MM.1S (cell line): Measurements from ENCODE around the gene RFPL4AL1.
"Not testable (repeated sequence)": the region's sequence is repeated elsewhere in the genome, so short reads cannot be mapped to it uniquely, and the experiment has no call there.

Experiments
- DNase-seq: peaks from one replicate; pipeline ENCODE4 v3.0.0-alpha.2; 2015
- H2AFZ ChIP-seq: fragments of 300-600 bp; sonication (generic); 2 replicates; pipeline ENCODE4 v1.6.0; 2016; ENCODE audit warnings: antibody characterized with exemption, low read length
- H3F3A ChIP-seq: fragments of 300-600 bp; sonication (generic); 2 replicates; pipeline ENCODE4 v1.6.1; 2016; ENCODE audit warnings: mild to moderate bottlenecking, antibody characterized with exemption, low read length, moderate library complexity, mixed read lengths; ENCODE audit not compliant: insufficient read depth
- H3K27ac ChIP-seq: fragments of 300-600 bp; sonication (generic); 2 replicates; pipeline ENCODE4 v1.5.1; 2016; ENCODE audit warnings: mild to moderate bottlenecking, low read length
- H3K27me3 ChIP-seq: fragments of 300-600 bp; sonication (generic); replicated peaks from 2 replicates; pipeline ENCODE4 v1.6.0; 2016; ENCODE audit warnings: low read length; ENCODE audit not compliant: insufficient read depth
- H3K36me3 ChIP-seq: fragments of 300-600 bp; sonication (generic); replicated peaks from 2 replicates; pipeline ENCODE4 v1.6.1; 2016; ENCODE audit warnings: mild to moderate bottlenecking, low read length, mixed read lengths; ENCODE audit not compliant: insufficient read depth
- H3K4me1 ChIP-seq: fragments of 300-600 bp; sonication (generic); 2 replicates; pipeline ENCODE4 v1.6.1; 2016; ENCODE audit warnings: low read length, mixed read lengths
- H3K4me2 ChIP-seq: fragments of 300-600 bp; sonication (generic); 2 replicates; pipeline ENCODE4 v1.6.0; 2016; ENCODE audit warnings: low read depth, low read length
- H3K4me3 ChIP-seq: fragments of 300-600 bp; sonication (generic); 2 replicates; pipeline ENCODE4 v1.5.1; 2016; ENCODE audit warnings: low read length, mixed read lengths
- H3K79me2 ChIP-seq: fragments of 300-600 bp; sonication (generic); 2 replicates; pipeline ENCODE4 v1.6.1; 2016; ENCODE audit warnings: mixed run types, low read length, mixed read lengths
- H3K9ac ChIP-seq: fragments of 300-600 bp; sonication (generic); 2 replicates; pipeline ENCODE4 v1.6.1; 2016; ENCODE audit warnings: low read length, mixed read lengths
- H3K9me2 ChIP-seq: fragments of 300-600 bp; sonication (generic); replicated peaks from 2 replicates; pipeline ENCODE4 v1.6.1; 2016; ENCODE audit warnings: mild to moderate bottlenecking, low read length, mixed read lengths; ENCODE audit not compliant: insufficient read depth
- H3K9me3 ChIP-seq: fragments of 300-600 bp; sonication (generic); replicated peaks from 2 replicates; pipeline ENCODE4 v1.6.1; 2016; ENCODE audit warnings: mild to moderate bottlenecking, low read length, mixed read lengths; ENCODE audit not compliant: insufficient read depth
- H4K20me1 ChIP-seq: fragments of 300-600 bp; sonication (generic); 2 replicates; pipeline ENCODE4 v1.6.1; 2016; ENCODE audit warnings: mild to moderate bottlenecking, low read length, moderate library complexity, mixed read lengths; ENCODE audit not compliant: insufficient read depth
- EZH2 ChIP-seq: fragments of 300-600 bp; sonication (generic); optimal IDR thresholded peaks from 2 replicates; pipeline ENCODE3; 2017; ENCODE audit warnings: low read depth, mild to moderate bottlenecking, antibody characterized with exemption, low read length, mixed read lengths
- EZH2phosphoT487 ChIP-seq: fragments of 300-600 bp; sonication (generic); IDR thresholded peaks from 2 replicates; pipeline ENCODE4 v1.6.1; 2018; ENCODE audit warnings: antibody characterized with exemption, low read length
- TF ChIP-seq, protein P1 (sequence below): fragments of 300-600 bp; sonication (generic); IDR thresholded peaks from 2 replicates; pipeline ENCODE4 v1.5.1; 2016; ENCODE audit warnings: antibody characterized with exemption, low read length, mixed read lengths

Gene RFPL4AL1

DNA sequence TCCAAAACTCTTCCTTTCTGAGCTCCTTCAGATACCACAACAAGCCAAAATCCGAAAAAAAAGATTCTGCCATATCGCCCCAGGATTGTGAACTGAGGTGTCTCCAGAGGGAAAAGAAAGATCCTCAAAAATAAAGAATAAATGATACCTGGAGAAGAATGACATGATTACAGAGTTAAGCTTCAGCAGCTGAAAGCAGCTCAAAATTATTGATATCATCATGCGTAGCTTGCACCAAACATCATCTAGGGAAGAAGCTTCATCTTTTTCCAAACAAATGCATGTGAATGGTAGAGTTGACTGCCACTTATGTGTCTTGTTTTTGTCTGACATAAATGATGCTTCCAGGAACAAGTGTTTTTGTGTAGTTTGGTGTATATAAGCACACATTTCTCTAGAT is 30.6 kb upstream of the RFPL4AL1 start, which contains the start of gene NLRP9:
Gene NLRP9, minus strand, starts transcription at position 101 of the 400 bp plus-strand sequence. Its CDS starts 28 bp downstream, at position 73.
- DNase-seq, result no peak
- H3K4me1 ChIP-seq, result no peaks in the 10 kb centered on the region
- no peak within 1 kb of the TSS for H3K9ac ChIP-seq
- no peak within 1 kb of the TSS for H2AFZ ChIP-seq
- H3K9me3 ChIP-seq, result no peaks in the 10 kb centered on the region
- no peak within 1 kb of the TSS for H3K4me3 ChIP-seq
- H3K9me2 ChIP-seq, result no peaks in the 10 kb centered on the region
- H3K4me2 ChIP-seq, result no peak within 1 kb of the TSS
- TF ChIP-seq EZH2phosphoT487, result no peak
- no peak for TF ChIP-seq EZH2
- TF ChIP-seq, protein P1, sequence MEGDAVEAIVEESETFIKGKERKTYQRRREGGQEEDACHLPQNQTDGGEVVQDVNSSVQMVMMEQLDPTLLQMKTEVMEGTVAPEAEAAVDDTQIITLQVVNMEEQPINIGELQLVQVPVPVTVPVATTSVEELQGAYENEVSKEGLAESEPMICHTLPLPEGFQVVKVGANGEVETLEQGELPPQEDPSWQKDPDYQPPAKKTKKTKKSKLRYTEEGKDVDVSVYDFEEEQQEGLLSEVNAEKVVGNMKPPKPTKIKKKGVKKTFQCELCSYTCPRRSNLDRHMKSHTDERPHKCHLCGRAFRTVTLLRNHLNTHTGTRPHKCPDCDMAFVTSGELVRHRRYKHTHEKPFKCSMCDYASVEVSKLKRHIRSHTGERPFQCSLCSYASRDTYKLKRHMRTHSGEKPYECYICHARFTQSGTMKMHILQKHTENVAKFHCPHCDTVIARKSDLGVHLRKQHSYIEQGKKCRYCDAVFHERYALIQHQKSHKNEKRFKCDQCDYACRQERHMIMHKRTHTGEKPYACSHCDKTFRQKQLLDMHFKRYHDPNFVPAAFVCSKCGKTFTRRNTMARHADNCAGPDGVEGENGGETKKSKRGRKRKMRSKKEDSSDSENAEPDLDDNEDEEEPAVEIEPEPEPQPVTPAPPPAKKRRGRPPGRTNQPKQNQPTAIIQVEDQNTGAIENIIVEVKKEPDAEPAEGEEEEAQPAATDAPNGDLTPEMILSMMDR, result no peak
- H3K36me3 ChIP-seq, result no peaks in the 10 kb centered on the region
- H3F3A ChIP-seq, result no peaks in the 10 kb centered on the region
- H3K79me2 ChIP-seq, result no peaks in the 10 kb centered on the region
- no peak within 1 kb of the TSS for H3K27ac ChIP-seq
- peaks cover 61% of the 10 kb centered on the region for H3K27me3 ChIP-seq
- H4K20me1 ChIP-seq, result no peaks in the 10 kb centered on the region

- Histone ChIP-seq H3K79me2 (no peaks in the 10 kb centered on the region), H3F3A (no peaks in the 10 kb centered on the region), H3K27ac (no peak overlapping the region), H3K9me3 (no peaks in the 10 kb centered on the region), H2AFZ (no peak overlapping the region), H3K36me3 (no peaks in the 10 kb centered on the region), H3K4me2 (peak overlapping the region; percentile 29; the same call in 1 of the 2 replicates), H3K4me3 (no peak overlapping the region), H3K9ac (no peak overlapping the region), H3K4me1 (no peaks in the 10 kb centered on the region), H3K9me2 (no peaks in the 10 kb centered on the region), H3K27me3 (peaks cover 96% of the 10 kb centered on the region), H4K20me1 (no peaks in the 10 kb centered on the region)
- no peak for TF ChIP-seq EZH2
- TF ChIP-seq, protein P1, result no peak
- TF ChIP-seq EZH2phosphoT487, result no peak
- DNase-seq, result no peak
Observed at GRCh38 chr19:55750715-55751114, 18.2 kb upstream of the RFPL4AL1 start.

DNA sequence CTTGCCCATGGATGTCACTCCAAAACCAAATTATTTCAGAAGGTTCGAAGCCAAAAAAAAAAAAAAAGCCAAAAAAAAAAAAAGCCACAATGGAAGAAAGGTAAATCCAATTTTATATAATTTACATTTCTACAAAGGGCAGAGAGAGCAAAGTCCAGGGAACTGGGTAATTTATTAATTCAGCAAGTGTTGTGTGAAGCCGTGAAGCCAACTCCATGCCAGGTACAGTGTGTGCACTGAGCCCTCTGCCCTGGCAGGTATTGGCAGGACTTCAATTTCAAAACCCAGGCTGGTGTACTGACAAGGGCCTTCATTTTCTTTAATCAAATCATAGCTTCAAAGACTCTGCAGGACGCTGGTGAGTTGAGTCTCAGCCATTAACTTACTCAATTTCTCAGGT is 15.5 kb upstream of the RFPL4AL1 start:
- H3K4me3 ChIP-seq, result no peak overlapping the region
- H4K20me1 ChIP-seq, result no peaks in the 10 kb centered on the region
- no peaks in the 10 kb centered on the region for H3K36me3 ChIP-seq
- no peak overlapping the region for H3K27ac ChIP-seq
- no peaks in the 10 kb centered on the region for H3K4me1 ChIP-seq
- H3K79me2 ChIP-seq, result no peaks in the 10 kb centered on the region
- H3K9me2 ChIP-seq, result no peaks in the 10 kb centered on the region
- H2AFZ ChIP-seq, result no peak overlapping the region
- no peak for DNase-seq
- H3K4me2 ChIP-seq, result no peak overlapping the region
- H3F3A ChIP-seq, result no peaks in the 10 kb centered on the region
- H3K27me3 ChIP-seq, result peaks cover 84% of the 10 kb centered on the region
- H3K9ac ChIP-seq, result no peak overlapping the region
- H3K9me3 ChIP-seq, result no peaks in the 10 kb centered on the region
- TF ChIP-seq EZH2phosphoT487, result no peak
- no peak for TF ChIP-seq EZH2
- TF ChIP-seq, protein P1, result no peak

- not testable (repeated sequence) for H2AFZ ChIP-seq, H3K9me2 ChIP-seq, DNase-seq, H3K9me3 ChIP-seq, H3K36me3 ChIP-seq, H4K20me1 ChIP-seq, H3K4me3 ChIP-seq, H3K9ac ChIP-seq, H3F3A ChIP-seq, H3K4me2 ChIP-seq, H3K27ac ChIP-seq, H3K79me2 ChIP-seq, H3K4me1 ChIP-seq
- peaks cover 69% of the 10 kb centered on the region for H3K27me3 ChIP-seq
Observed at GRCh38 chr19:55756808-55757207, 12.1 kb upstream of the RFPL4AL1 start.

GRCh38 chr19:55758797-55759196 is 10.1 kb upstream of the RFPL4AL1 start, which contains the start of gene RFPL4A:
Gene RFPL4A, plus strand, starts transcription at chr19:55759097. Its CDS starts 2,704 bp downstream, at chr19:55761801.
- not testable (repeated sequence) for H3F3A ChIP-seq, H2AFZ ChIP-seq, H4K20me1 ChIP-seq, H3K9me2 ChIP-seq, H3K9me3 ChIP-seq, H3K9ac ChIP-seq, DNase-seq, H3K79me2 ChIP-seq, H3K4me3 ChIP-seq, H3K36me3 ChIP-seq, H3K4me1 ChIP-seq, H3K27ac ChIP-seq
- peak within 1 kb of the TSS; percentile 37; the same call in 1 of the 2 replicates for H3K4me2 ChIP-seq
- H3K27me3 ChIP-seq, result peaks cover 49% of the 10 kb centered on the region
